NCI-H1436 (cell line): Measurements from ENCODE around the gene IGF1.
A peak's percentile ranks its signal among the peaks of the same experiment; 100 is the strongest.

Experiments used
- DNase-seq: peaks from one replicate; lab custom pipeline; 2025; lab: John Stamatoyannopoulos, UW

Gene IGF1

GRCh38 chr12:102426599-102427542, 53.5 kb downstream of the IGF1 start:
- no peak for DNase-seq

GRCh38 chr12:102425109-102426039, 55.0 kb downstream of the IGF1 start:
- DNase-seq = no peak

DNA sequence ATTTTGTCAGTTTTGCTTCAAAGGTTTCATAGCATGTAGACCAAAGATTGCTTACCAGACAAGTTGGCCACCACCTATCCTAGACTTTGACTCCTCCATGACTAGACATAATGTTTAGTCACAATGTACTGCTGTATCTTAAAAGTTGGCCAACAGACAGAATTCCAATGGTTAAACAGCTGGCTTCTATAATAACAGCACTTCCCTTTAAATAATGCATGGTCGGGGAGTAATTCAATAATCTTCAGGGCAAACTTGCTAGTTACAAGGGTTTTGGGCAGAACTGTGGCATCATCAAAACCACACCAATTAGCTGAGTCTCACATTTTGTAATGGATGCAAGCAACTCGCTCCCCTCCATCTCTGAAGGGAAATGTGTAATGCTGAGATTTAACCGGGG, 56.9 kb downstream of the IGF1 start:
- DNase-seq = no peak

- DNase-seq = no peak
These were observed 58.4 kb downstream of the IGF1 start for GRCh38 chr12:102421802-102422583.

DNA sequence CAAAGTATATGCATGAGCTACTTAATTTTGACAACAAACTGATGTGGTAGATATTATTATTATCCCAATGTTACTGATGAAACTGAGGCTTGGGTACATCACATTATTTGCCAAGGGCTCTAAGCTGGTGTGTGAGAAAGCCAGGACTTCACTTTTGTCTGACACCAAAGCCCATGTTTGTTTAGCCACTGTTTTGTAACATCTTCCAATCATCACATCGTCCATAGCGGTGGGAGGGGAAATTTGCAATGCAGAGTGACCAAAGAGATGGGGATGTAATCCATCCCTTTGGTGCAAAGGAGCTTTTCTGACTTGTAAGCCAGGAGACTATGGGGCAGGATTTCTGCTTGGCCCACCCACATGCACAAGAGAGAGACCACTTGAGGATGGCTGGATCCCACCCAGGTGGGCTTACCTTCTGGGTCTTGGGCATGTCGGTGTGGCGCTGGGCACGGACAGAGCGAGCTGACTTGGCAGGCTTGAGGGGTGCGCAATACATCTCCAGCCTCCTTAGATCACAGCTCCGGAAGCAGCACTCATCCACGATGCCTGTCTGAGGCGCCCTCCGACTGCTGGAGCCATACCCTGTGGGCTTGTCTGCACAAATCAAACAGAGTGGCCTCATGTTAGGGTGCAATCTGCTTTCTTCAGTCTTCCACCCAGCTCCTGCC, 61.1 kb downstream of the IGF1 start:
- no peak for DNase-seq

DNA sequence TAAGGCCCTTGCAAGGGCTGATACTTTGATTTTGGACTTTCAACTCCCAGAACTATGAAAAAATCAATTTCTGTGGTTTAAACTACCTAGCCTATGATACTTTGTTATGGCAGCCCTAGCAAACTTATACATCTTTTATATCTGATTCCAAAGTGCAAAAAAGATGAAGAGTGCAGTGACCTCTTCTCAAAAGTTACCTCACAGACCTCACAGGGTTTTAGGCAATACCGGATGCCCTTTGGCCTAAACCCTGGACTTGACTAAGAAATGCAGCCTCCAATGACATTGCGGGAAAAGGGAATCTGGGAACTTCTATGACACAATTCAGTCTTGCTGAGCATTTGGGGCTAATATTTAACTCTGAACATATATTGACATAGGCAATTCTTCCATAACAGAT, 63.3 kb downstream of the IGF1 start:
- DNase-seq = no peak

DNA sequence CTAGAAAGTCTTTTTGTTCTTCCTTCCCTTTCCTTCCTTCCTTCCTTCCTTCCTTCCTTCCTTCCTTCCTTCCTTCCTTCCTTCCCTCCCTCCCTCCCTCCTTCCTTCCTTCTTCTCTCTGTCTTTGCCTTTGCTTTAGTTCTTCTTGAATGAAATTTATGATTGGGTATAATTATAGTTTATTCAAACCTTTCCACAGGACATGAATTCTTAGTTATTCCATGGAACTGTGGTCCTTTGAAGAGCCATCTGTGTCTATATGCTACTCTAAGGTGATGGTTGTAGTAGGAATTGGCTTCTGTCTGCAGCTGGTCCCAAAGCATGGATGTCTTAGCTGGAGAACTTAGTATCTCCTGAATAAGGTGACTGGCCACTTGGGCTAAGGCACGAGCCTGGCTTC, 64.8 kb downstream of the IGF1 start:
- no peak for DNase-seq

DNA sequence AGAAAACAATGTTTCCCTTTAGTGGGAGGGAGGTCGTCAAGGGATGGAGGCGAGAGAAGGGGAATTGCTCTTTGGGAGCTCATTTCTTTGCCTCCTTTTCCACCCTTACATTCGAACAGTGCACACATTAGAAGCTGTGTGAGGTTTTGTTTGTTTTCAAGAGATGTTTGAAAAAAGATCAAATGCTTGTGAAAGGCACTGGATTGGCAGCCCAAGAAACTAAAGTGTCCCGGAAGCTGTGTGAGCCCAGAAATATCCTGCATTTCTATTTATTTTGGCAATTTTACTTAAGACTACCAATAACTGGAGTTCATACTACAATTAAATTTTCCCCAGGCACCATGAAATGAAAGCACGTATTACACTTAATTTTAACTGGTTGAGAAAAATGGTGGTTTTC, 67.0 kb downstream of the IGF1 start:
- no peak for DNase-seq

DNA sequence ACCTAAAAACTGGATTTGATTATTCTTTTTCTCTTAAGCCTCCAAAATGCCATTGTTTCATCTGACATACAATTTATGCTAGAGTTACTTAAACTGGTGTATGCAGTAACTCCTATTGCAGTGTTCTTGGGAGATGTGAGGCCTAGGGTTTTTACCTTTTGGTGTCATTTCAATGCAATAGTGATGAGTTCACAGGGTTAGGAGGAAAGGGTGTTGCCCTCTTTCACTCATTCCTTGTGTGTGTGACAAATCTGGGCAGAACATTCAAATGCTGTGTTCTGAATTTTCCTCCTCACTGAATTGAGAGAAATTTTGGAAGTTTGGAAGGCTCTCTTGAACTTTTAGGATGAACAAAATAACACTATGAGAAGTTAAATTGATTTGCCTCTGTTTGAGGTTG, 69.9 kb downstream of the IGF1 start:
- no peak for DNase-seq

- DNase-seq = no peak
These were observed 71.7 kb downstream of the IGF1 start for GRCh38 chr12:102408487-102409297.

- no peak for DNase-seq
These were observed 72.4 kb downstream of the IGF1 start for GRCh38 chr12:102407776-102408486.

- peak; percentile 42 for DNase-seq
These were observed 74.3 kb downstream of the IGF1 start for GRCh38 chr12:102406033-102406584.

- no peak for DNase-seq
These were observed 79.3 kb downstream of the IGF1 start for GRCh38 chr12:102401087-102401486.

DNA sequence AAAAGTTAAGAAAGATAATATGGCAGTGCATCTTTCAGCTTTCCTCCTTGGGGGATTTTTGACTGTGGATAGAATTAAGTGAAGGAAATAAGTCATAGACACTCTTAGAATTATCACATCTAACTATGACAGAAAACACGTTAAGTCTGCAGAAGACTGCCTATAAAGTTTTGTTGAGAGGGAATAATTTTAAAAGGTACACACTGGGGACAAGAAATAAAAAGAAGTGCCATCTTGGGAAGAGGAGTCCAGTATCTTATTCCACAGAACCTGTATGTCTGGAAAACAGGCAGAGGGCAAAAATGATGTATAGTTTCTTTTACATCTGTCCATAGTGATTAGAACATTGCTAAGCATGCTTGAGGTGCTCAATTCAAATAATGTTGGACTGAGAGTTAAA, 80.7 kb downstream of the IGF1 start:
- DNase-seq = no peak

DNA sequence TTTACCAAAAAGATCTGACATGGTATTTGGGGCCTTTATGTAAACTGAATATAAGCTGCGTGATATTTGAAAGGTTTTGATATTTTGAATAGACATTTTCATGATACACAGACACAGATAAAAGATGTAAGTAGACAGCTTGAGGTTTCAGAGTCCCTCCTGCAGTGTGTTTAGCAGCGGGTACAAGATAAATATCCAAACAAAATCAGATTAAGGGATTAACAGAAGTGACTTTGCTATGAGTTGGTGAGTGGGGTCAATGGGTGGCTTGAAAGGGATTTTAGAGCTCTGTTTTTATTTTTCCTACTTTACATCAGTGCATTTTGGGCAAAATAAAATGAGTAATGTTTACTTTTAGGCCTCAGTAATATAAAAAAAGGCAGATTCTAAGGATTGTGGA, 84.1 kb downstream of the IGF1 start:
- DNase-seq = no peak

- no peak for DNase-seq
These were observed 86.2 kb downstream of the IGF1 start for GRCh38 chr12:102394200-102394599.

DNA sequence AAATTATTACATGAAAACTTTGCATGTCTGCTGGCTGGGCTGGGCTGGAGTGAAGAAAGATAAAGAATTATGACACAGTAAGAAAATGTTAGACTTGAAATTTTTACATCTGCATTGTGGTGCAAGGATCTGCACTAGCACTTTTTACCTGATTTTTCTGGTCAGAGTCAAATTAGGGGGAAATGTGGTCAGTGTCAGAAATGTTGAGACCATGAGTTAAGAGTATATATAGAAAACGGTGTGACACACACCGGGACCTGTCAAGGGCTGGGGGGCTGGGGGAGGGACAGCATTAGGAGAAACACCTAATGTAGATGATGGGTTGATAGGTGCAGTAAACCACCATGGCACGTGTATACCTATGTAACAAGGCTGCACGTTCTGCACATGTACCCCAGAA, 90.3 kb downstream of the IGF1 start:
- DNase-seq = no peak

- no peak for DNase-seq
These were observed 91.9 kb downstream of the IGF1 start for GRCh38 chr12:102388469-102388868.

DNA sequence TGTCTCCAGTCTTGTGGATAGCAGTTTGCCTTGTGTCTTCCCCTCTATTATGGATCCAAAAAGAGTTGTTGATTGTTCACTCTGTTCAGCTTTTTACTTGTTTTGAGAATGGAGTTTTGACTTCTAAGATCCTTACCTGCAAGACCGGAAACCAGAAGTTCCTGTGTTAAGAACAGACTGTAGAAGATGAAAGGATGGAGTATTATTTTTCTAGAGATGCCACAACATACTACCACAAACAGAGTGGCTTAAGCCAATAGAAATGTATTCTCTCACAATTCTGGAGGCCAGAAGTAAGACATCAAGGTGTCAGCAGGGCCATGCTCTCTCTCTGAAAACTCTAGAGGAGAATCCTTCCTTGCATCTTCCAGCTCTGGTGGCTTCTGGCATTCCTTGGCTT, 95.0 kb downstream of the IGF1 start:
- DNase-seq = no peak
